ENCODE measurements around the gene TMPRSS13.
"Not testable (repeated sequence)": the region's sequence is repeated elsewhere in the genome, so short reads cannot be mapped to it uniquely, and the experiment has no call there.

TMPRSS13 gene

GRCh38 chr11:117929142-117929915 lies at the start of gene TMPRSS13:
TMPRSS13 (minus strand) TSS chr11:117929402; CDS start chr11:117929307, 95 bp downstream.
- no peak for DNase-seq (ENCODE audit: low read depth, low spot score)

- DNase-seq (ENCODE audit: low read depth, low spot score), result no peak
Measured at GRCh38 chr11:117978991-117979390, 49.8 kb upstream of the TMPRSS13 start.

GRCh38 chr11:117978291-117978910 lies 49.2 kb upstream of the TMPRSS13 start:
- DNase-seq (ENCODE audit: low read depth, low spot score), result not testable (repeated sequence)

- not testable (repeated sequence) for DNase-seq (ENCODE audit: low read depth, low spot score)
Measured at GRCh38 chr11:117977612-117978264, 48.5 kb upstream of the TMPRSS13 start.

- DNase-seq (ENCODE audit: low read depth, low spot score), result no peak
Measured at GRCh38 chr11:117977029-117977428, 47.8 kb upstream of the TMPRSS13 start.

GRCh38 chr11:117976445-117976844 lies 47.2 kb upstream of the TMPRSS13 start:
- no peak for DNase-seq (ENCODE audit: low read depth, low spot score)

GRCh38 chr11:117973503-117973860 lies 44.3 kb upstream of the TMPRSS13 start:
- DNase-seq (ENCODE audit: low read depth, low spot score), result no peak

- no peak for DNase-seq (ENCODE audit: low read depth, low spot score)
Measured at GRCh38 chr11:117972629-117973502, 43.7 kb upstream of the TMPRSS13 start.

GRCh38 chr11:117972044-117972443 lies 42.8 kb upstream of the TMPRSS13 start:
- DNase-seq (ENCODE audit: low read depth, low spot score), result no peak

- DNase-seq (ENCODE audit: low read depth, low spot score), result no peak
Measured at GRCh38 chr11:117970400-117971024, 41.3 kb upstream of the TMPRSS13 start.

- no peak for DNase-seq (ENCODE audit: low read depth, low spot score)
Measured at GRCh38 chr11:117969160-117969991, 40.2 kb upstream of the TMPRSS13 start.

- DNase-seq (ENCODE audit: low read depth, low spot score), result no peak
Measured at GRCh38 chr11:117966908-117967307, 37.7 kb upstream of the TMPRSS13 start.

GRCh38 chr11:117962826-117963225 lies 33.6 kb upstream of the TMPRSS13 start:
- no peak for DNase-seq (ENCODE audit: low read depth, low spot score)

GRCh38 chr11:117961896-117962295 lies 32.7 kb upstream of the TMPRSS13 start:
- no peak for DNase-seq (ENCODE audit: low read depth, low spot score)

- no peak for DNase-seq (ENCODE audit: low read depth, low spot score)
Measured at GRCh38 chr11:117960406-117960805, 31.2 kb upstream of the TMPRSS13 start.

GRCh38 chr11:117959438-117960149 lies 30.4 kb upstream of the TMPRSS13 start:
- DNase-seq (ENCODE audit: low read depth, low spot score), result no peak

- DNase-seq (ENCODE audit: low read depth, low spot score), result no peak
Measured at GRCh38 chr11:117958949-117959348, 29.7 kb upstream of the TMPRSS13 start.

GRCh38 chr11:117953024-117953671 lies 23.9 kb upstream of the TMPRSS13 start:
- no peak for DNase-seq (ENCODE audit: low read depth, low spot score)
